ENCODE results near the gene PDGFC. TPM values are rescaled to one million over a fixed set of nuclear protein-coding genes. Genes with fewer than 3 reads are reported as not detected.

PDGFC gene
- polyA plus RNA-seq, 5 donors, result 25.0 to 45.1 (median 43.4) TPM

- no peak for DNase-seq
These were observed 216.6 kb downstream of the PDGFC start for GRCh38 chr4:156754832-156755570.

- DNase-seq, result no peak
These were observed 220.1 kb downstream of the PDGFC start for GRCh38 chr4:156751486-156751885.

GRCh38 chr4:156749426-156750403 lies 221.9 kb downstream of the PDGFC start:
- no peak for DNase-seq

GRCh38 chr4:156746111-156746510 lies 225.5 kb downstream of the PDGFC start:
- DNase-seq, result no peak

GRCh38 chr4:156738766-156739165 lies 232.8 kb downstream of the PDGFC start:
- no peak for DNase-seq

- DNase-seq, result no peak
These were observed 236.4 kb downstream of the PDGFC start for GRCh38 chr4:156734965-156735895.

GRCh38 chr4:156733582-156733981 lies 238.0 kb downstream of the PDGFC start:
- no peak for DNase-seq

- no peak for DNase-seq
These were observed 239.0 kb downstream of the PDGFC start for GRCh38 chr4:156732634-156733033.

GRCh38 chr4:156729416-156729815 lies 242.2 kb downstream of the PDGFC start:
- no peak for DNase-seq

- DNase-seq, result no peak
These were observed 246.3 kb downstream of the PDGFC start for GRCh38 chr4:156725257-156725656.

GRCh38 chr4:156723951-156724668 lies 247.5 kb downstream of the PDGFC start:
- DNase-seq, result no peak

GRCh38 chr4:156718226-156718625 lies 253.4 kb downstream of the PDGFC start:
- DNase-seq, result no peak

GRCh38 chr4:156711193-156711590 lies 260.4 kb downstream of the PDGFC start:
- no peak for DNase-seq

Other genes starting within 250 kb of the PDGFC start
- gene GLRB, start 104.4 kb upstream of the PDGFC start, polyA plus RNA-seq (ENCODE audit: insufficient read depth in 1 of 5, insufficient read length in 5 of 5, low replicate concordance in 1 of 5), result 1 to 10 TPM; 4.0 to 8.2 (median 6.0) TPM
- 1 to 10 TPM in 4 of 5 donors, under 1 TPM in 1; 0.83 to 3.5 (median 2.6) TPM for gene GRIA2, start 248.9 kb upstream of the PDGFC start, polyA plus RNA-seq (ENCODE audit: insufficient read depth in 1 of 5, insufficient read length in 5 of 5, low replicate concordance in 1 of 5)

All from right lung (tissue), 5 donors.